GM12873 (cell line): ENCODE results near the gene ERAL1.
A peak's percentile ranks its signal among the peaks of the same experiment; 100 is the strongest.

ENCODE experiments used
- TF ChIP-seq, protein P1 (sequence below): IDR thresholded peaks from 2 replicates; pipeline ENCODE4 v1.5.1; 2012; ENCODE audit warnings: low read depth, mild to moderate bottlenecking, moderate library complexity, low read length, control low read depth; ENCODE audit not compliant: insufficient read depth; ENCODE audit errors: missing control alignments

The ERAL1 gene

GRCh38 chr17:28854457-28855335 is at the start of gene ERAL1:
Gene ERAL1, plus strand, starts transcription at chr17:28855016. Its CDS starts 19 bp downstream, at chr17:28855035.
- TF ChIP-seq, protein P1, sequence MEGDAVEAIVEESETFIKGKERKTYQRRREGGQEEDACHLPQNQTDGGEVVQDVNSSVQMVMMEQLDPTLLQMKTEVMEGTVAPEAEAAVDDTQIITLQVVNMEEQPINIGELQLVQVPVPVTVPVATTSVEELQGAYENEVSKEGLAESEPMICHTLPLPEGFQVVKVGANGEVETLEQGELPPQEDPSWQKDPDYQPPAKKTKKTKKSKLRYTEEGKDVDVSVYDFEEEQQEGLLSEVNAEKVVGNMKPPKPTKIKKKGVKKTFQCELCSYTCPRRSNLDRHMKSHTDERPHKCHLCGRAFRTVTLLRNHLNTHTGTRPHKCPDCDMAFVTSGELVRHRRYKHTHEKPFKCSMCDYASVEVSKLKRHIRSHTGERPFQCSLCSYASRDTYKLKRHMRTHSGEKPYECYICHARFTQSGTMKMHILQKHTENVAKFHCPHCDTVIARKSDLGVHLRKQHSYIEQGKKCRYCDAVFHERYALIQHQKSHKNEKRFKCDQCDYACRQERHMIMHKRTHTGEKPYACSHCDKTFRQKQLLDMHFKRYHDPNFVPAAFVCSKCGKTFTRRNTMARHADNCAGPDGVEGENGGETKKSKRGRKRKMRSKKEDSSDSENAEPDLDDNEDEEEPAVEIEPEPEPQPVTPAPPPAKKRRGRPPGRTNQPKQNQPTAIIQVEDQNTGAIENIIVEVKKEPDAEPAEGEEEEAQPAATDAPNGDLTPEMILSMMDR, result peak; percentile 10

DNA sequence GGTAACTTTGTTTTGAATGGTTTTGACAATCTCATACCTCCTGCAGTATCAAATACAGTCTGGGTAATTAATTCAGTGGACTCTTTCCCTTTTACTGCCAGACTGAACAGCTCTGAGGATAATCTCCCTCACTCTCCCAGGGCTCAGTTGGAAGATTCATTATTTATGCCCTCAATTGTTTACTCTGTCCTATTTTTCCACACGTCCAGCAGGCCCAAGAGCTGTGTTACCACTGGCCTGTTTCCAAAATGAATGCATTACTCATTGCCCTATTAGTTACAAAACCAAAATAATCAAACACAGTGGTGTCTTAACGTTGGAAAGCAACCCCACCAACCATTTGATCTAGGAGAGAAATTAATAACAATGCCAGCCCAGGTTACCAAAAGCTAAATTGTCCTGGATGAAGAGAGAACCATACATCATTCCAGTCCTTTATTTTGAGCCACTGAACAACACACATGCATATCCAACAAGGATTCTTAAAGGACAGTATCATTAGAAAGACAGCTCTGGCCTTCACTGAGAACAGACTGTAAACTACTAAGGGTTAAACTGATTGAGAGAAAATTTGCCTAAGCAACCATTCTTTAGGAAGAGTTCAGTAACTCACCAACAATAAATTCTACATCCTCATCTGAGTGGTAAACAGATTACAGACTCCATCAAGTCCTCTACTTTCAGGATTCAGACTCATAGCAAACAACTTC is 46.7 kb upstream of the ERAL1 start:
- TF ChIP-seq, protein P1, result no peak

GRCh38 chr17:28810437-28810836 is 44.4 kb upstream of the ERAL1 start:
- TF ChIP-seq, protein P1, result no peak

DNA sequence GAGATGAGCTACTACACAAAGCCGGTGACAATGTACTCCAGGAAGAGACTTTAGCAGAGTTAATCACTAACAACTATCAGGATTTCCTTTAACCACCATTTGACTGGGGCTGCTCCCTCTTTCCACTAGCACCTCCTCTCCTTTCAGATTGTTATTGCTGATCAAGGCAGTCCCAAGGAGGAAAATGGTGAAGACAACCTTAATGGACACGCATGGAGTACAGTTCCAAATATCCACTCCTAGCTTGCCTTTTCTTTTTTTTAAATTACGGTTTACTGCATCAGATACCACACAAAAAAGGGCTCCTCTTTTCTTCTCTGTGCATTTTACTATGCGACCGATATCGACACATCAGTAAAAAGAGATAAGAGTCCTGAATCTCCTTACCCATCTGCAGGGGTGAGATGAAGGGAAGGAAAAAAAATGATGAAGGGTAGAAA is 43.1 kb upstream of the ERAL1 start:
- TF ChIP-seq, protein P1, result no peak

DNA sequence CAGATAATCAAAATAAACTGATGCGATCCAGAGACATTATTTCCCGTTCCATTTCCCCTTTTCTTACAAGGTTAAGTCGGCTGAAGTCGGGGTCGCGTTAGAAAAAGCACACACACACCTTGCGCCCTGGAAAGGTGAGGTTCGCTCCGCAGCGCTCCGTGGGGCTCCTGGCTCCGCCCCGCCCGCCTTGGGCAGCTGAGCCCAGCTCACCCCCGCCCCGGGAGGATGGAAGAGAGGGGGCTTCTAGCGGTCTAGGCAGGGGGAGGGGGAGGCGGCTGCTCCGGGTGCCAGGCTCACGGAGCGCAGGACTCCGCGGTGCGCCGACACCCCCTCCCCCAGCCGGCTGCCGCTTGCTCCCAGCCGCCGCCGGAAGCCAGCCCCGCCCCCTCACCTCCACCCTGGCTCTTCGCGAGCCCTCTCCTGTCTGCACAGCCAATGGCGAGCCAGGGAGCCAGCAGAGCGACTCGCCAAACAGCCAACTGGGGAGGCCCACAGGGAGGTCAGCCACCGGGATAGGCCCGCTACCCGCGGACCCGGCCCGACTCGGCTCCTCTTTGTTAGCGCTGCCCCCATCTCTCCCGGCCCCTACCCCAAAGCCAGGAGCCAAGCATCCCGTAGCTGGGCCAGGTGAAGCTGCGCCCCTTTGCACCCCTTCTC is 42.6 kb upstream of the ERAL1 start:
- TF ChIP-seq, protein P1, result no peak

DNA sequence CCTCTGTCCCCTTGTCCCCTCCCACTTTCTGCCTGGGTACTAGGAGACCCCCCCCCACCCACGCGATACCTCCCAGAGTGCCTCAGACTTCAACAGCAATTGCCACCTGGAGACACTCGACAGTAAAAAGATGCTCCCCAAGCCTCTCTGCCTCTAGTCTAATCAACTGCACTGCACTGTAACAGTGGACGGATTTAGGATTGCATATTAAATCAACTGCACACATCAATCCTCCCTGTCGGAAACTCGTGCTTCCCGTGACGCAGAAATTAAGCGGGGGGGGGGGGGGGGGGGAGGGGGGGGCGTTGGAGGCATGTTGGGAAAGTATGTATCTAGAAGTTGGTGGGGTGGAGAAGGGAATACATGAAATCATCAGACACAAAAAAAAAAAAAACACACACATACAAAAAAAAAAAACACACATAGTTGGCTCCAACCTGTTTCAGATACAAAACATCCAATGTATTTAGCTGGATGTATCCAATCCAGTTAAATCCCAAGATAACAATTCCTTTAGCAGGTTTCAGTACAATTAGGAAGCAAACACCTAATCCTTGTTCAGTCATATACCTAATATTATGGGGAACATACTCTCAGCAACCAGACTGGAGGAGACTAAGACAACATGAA is 42.0 kb upstream of the ERAL1 start:
- TF ChIP-seq, protein P1, result no peak

GRCh38 chr17:28816540-28816939 is 38.3 kb upstream of the ERAL1 start:
- TF ChIP-seq, protein P1, result no peak
